SHP77 treated with DMSO at 0.1 percent for 48 hours (cell line): ENCODE measurements around the gene HNF4A.

Experiments used
- DNase-seq: peaks from one replicate; lab custom pipeline; 2025; lab: John Stamatoyannopoulos, UW

HNF4A gene

DNA sequence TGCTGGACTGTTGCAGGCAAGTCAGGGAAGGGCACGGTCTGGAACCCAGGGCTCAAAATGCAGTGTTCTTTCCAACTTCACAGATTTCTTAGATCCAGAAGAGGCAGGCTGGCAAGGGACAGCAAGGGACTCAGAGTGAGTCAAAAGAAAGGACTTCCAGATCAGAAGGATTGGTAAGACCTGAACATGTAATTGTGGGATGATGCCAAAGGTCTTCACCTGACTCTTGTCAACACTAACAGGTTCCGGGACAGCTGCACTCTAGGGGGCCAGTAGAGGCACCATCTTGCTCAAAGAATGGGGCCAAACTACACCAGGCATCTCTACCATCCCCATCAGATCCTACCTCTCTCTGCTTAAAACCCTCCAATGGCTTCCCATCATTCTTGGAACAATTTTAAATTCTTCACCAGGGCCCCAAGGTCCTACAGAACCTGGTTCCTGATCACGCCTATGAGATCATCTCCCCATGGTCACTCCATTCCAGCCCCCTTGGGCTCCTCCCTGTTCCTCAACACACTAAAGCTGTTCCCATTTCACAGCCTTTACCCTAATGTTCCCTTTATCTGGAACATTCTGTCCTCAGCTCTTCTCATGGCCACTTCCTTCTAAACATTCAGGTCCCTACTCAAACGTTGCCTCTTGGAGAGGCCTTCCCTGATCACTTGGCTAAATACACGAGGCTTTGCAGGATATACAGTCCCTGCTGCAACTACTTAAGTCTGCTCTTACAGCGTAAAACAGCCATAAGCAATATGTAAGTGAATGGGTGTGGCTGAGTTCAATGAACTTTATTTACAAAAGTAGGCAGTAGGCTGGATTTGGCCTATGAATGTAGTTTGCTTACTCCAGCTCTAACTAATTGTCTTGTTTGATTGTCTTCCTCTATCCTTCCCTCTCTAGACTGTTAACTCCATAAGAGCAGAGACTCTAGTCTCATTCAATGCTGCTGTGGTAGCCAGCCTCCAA, 90.5 kb downstream of the HNF4A start:
- DNase-seq, result no peak

DNA sequence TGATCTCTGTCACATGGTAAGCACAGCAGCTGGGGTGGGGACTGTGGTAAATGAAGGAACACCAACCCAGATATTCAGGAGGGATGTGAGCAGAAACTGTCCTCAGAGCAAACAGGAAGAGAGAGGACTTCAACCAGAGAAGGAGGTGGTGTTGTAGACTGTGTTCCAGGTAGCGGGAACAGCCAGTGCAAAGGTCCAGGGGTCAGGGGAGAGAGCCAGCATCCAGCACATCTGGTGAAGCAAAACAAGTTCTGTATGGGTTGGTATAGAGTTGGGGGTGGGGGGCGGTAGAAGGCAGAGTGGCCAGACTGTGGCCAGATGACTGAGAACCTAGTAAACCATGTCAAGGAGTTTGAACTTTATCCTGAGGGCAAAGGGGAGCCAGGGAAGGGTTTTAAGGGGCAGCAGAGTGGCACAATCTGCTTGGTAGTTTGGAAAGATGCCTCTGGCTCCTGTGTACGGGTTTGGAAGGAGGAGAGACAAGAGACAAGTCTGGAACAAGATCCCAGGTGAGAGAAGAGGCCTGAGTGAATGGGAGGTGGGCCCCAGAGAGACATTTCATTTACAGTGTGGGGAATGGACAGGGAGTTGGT, 92.4 kb downstream of the HNF4A start:
- no peak for DNase-seq

DNA sequence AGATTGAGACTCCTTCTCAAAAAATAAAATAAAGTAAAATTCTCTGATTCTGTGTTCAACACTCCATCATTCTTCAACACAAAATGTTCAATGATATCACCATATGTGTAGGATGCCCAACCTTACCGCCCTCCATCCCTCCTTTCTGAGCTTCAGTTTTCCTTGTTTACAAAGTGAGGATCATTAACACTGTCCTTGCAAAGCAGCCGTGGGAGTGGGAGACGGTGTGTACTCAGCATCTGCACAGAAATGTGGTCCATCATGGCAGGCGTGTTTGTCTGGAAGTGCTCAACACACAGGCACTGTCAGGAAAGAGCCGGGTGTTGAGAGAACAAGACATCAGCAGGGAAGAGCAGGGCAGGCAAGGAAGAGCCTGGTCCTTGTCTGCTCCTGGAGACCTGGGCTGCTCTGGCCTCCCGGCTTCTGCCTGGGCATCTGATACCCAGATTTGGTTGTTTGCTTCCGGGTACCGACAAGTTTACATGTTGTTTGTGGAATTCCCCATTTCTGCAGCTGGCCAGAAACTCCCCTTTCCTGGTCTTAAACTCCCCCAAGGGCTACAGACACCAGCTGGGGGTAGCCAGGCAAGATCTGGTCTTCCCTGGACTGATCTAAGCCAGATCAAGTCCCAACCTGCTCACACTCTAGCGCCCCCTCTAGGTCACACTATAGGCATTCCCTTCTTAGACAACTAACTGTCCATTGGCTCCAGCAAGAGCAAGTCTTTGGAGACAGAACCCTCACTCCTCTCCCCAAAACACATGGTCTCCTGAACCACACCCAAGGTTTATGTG, 93.5 kb downstream of the HNF4A start:
- no peak for DNase-seq

DNA sequence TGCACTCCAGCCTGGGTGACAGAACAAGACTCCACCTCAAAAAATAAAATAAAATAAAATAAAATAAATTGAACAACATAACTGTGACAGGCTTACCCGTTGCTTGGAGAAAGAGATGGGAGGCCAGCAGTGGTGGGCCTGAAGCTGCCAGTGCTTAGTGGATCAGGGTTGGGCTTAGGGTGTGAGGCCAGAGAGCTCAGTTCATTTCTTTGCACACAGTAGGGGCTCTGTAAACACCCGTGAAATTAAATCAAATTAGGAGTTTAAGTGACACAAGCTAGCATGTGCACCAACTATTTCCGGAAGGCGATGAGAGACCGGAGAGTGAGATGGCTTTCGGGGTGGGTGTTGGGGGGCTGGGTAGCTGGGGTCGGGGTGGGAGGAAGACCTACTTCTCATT, 94.4 kb downstream of the HNF4A start:
- DNase-seq, result no peak

DNA sequence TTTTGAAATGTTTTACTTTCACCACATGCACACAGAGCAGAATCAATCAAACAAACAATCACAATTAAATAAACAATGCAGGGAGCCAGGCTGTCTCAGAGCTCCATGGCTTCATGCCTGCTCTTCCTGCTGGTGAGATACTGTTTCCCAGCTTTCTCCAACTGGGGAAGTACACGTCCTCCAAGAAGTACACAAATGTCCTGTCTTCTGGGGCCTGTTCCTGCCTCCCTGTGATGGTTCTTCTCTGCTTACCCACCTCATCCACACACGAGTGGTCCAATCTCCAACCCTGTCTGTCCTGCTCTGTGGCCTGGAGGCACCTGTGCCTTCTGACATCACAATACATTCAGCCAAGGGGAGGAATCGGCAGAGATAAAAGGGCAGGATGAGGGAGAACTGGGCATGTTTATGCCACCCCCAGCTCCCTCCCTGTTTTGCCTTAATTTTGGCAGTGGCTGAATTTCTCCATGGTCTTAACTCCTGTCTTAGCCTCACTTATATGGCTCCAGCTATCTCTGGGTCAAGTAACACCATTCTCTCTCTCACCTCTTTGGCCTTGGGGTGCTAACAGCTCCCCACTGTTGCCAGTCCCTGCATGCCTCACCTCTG, 94.9 kb downstream of the HNF4A start:
- no peak for DNase-seq

DNA sequence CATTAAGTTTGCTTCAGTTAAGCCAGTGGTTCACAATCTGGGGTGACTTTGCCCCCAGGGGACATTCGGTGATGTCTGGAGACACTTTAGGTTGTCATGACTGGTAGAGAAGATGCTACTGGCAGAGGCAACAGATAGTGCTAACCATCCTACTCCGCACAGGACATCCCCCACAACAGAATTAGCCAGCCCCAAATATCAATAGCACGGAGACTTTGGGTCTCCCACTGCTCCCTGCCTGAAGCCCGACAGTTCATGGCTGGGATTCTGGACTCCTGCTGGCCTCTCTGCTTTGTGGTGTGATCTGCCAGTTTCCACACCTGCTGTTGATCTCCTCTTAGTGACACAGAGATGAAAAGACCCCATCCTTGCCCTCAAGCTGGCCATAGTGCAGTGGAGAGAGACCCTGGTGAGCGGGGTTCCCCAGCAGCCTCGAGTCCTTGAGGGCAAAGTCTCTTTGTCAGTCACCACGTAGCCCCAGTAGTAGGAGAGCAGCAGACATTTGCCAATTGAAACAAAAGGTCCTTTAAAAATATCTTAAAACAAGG, 95.5 kb downstream of the HNF4A start:
- no peak for DNase-seq

DNA sequence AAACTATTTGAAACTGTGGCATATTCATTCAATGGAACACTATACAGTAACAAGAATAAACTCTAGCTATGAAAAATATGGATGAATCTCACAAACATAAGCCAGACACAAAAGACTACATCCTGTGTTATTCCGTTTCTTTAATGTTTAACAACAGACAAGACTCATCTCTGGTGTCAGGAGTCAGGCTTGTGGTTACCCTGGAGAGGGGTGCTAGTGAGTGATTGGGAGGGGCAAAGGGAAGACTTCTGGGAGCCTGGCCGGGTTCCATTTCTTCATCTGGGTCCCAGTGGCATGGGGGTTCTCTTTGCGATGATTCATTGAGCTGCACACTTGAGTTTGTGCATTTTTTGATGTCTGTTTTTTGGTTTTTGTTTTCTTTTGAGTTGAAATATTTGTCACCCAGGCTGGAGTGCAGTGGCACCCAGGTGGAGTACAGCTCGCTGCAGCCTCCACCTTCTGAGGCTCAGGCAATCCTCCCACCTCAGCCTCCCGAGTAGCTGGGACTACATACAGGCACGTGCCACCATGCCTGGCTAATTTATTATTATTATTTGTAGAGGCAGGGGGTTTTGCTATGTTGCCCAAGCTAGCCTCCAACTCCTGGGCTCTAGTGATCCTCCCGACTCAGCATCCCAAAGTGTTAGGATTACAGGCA, 98.9 kb downstream of the HNF4A start:
- no peak for DNase-seq

DNA sequence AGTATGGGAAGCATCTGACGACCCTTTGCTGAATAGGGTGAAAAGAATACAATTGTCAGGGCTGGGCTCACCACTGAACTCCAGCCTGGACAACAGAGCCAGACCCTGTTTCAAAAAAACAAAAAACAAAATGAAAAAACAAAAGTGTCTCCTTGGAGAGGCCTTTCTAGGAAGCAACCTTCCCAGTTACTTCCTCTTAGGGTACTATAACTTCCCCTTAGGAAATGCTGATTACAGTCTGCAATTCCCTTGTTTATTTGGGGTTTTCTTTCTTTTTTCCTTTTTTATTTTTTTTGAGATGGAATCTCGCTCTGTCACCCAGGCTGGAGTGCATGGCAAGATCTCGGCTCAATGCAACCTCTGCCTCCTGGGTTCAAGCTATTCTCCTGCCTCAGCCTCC, 99.6 kb downstream of the HNF4A start:
- no peak for DNase-seq

DNA sequence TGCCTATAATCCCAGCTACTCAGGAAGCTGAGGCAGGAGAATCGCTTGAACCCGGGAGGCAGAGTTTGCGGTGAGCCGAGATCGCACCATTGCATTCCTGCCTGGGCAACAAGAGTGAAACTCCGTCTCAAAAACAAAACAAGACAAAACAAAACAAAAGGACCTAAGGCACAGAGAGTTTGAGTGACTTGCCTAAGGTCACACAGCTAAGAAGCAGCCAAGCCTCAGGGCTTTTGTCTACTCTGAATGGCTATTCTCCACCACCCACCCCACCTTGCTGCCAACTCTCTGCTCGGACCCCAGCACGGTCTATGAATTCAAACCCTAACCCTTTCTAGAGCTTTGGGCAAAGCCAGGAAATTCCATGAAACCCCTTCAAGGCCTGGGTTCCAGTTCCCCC, 101.1 kb downstream of the HNF4A start:
- DNase-seq, result no peak

DNA sequence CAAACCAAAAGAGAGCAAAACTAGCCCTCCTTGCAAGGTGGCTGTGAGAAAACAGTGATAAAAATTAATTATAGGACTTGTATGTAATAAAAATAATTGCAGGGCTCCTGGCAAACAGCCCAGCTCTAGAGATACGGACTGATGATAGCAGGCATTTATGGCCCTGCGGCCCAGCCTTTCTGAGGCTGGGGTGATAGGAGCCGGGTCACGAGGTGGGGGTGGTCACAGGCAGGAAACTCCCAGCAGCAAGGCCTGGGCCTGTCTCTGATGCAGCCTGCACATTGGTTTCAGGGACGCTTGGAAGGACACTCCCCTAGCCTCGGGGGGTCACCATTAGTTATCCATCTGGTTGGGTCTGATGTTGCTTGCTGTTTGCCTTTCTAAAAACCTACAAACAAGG, 101.5 kb downstream of the HNF4A start:
- no peak for DNase-seq

DNA sequence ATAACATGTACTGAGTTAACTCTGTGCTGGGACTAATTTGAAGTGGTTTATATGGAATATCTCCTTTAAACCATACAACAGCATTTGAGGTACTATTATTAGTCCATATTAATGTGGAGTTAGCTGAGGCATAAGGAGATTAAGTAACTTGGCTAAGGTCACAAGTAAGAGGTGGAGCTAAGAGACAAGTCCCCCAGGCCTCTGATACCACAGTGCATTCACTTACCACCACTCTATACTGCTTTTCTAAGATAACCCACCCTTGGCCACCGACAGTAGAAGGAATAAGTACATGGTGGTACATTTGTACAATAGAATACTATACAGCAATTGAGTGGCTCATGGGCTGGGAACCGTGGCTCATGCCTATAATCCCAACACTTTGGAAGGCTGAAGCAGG, 103.8 kb downstream of the HNF4A start:
- DNase-seq, result no peak

DNA sequence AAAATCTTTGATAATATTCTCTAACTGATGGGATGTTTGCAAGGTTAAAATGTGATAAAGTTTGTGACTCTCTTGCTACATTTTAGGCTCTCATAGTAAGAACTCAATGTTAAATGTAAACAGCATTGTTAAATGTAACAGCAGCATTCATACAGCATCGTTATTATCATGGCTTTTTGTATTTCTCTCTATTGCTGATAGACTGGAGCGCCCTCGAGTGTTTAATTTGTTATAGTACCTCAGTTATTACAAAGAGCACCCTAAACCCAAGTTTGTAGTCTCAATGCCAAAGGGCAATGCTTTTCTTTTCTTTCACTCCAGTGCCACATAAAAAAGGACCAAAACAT, 105.3 kb downstream of the HNF4A start:
- DNase-seq, result peak; percentile 12

DNA sequence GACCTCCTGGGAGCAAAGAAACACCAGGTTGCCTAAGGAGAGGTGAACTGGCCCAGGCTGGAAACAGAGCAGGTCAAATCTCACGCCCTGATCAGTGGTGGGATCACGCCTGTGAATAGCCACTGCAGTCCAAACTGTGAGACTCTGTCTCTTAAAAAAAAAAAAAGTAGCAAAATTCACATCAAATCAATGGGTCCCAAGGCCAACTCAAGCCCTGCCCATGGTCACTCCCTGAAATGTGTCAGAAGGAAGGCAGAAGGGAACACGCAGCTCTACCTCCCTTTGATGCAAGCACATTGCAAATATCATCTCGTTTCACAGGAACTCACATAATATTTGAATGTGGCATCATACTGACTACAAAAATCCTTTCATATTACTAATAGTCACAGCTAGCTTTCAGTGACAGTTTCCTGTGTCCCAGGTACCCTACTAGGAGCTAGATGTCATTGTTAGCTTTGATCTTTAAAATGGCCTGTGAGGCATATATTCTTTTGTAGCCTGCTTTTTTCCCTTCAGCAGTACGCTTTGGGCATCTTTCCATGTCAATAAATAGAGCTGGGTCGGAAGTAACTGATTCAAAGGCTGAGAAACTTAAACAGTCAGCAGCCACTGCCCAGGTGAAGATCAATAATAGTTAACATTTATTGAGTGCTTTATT, 105.8 kb downstream of the HNF4A start:
- no peak for DNase-seq

DNA sequence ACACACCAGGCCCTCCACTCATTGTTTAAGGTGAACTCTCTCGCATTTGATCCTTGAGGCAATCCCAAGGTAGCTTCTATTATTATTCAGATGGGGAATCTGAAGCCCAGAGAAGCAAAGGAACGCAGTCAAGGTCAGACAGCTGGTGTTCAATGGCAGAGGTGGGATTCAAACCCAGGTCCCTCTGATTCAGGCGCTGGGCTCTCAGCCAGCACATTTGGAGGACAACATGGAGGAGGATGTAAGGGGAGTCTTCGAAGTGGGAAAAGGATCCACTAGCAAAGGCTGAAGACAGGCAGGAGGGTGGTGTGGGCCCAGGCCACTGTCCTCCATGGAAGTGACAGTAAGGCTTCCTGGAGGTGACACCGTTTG, 106.3 kb downstream of the HNF4A start:
- DNase-seq, result no peak

DNA sequence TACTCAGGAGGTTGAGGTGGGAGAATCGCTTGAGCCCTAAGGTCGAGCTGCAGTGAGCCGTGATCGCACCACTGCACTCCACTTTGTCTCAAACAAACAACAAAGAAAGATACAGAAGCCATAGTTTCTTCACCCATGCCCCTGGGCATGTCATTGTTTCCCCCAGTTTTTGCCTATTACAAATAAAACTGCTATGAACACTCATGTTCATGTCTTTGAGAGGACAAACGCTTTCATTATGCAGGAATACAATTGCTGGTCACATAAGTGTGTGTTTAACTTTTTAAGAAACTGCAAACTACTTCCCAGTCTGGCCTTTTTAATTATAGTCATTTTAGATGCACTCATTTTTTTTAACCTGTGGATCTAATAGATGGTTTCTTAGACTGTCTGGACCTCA, 108.0 kb downstream of the HNF4A start:
- no peak for DNase-seq

DNA sequence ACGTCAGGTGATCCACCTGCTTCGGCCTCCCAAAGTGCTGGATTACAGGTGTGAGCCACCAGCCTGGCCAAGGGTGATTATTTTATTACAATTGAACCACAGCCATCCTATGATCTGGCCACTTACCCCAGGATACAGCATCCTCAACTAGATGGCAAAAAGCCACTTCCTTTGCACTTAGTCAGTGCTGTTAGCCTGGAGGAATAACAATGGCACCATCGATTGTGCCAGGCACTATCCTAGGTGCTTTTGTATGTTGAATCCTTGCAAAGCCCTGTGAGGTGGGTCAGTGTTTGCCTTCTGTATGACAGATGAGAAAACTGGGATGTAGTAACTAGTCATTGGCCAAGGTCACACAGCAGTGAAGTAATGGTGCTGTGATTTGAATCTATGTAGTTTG, 109.0 kb downstream of the HNF4A start:
- DNase-seq, result no peak

DNA sequence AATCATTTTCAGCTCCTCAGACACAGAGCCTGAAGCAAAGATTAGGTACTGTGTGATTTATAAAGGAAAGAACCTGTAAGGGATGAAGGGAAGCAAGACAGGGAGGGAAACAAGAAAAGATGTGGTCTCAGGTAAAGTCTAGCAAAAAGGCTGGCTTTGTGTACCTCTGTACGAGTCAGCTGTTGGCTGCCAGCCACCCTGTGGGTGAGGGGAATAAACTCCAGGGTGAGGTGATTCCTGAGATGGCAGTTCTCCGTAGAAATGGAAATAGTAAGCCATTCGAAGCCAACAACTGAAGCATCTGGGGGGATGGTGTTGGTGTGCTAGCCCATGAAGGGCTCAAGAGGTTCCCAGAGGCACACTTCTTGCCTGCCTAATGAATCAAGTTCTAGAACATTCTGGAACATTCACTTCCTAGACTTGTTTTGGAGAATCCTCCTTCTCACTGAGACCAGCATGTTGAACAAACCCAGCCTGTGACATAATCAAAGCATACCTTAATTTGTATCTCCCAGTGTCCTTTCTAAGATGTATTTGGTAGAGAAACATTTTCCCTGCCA, 109.6 kb downstream of the HNF4A start:
- no peak for DNase-seq

DNA sequence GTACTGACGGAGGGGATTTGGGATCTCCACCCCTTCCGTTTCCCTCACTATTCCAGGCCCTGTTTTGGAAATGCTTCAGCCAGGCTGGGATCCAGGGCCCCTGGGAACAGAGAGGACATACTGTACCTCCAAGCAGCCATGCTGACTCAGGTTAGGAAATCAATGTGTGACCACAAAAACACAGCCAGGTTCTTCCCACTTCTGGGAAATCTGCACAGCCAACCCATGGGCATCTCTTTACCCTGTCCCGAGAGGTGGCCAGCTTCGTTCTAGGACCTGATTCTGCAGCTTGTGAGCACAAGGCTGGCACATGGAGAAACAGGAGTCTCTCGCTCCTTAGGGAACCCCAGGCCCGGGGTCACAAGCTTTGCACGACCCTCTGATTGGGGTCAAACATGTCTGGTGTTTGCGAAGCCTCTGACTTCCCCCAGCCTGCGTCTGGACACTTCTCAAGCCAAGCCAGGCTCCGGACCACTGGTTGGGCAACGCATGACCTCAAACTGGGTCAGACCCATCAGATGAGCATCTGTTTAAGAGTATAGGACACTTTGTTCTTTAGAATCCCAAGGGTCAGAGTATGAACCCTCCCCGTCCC, 111.9 kb downstream of the HNF4A start:
- DNase-seq, result no peak

DNA sequence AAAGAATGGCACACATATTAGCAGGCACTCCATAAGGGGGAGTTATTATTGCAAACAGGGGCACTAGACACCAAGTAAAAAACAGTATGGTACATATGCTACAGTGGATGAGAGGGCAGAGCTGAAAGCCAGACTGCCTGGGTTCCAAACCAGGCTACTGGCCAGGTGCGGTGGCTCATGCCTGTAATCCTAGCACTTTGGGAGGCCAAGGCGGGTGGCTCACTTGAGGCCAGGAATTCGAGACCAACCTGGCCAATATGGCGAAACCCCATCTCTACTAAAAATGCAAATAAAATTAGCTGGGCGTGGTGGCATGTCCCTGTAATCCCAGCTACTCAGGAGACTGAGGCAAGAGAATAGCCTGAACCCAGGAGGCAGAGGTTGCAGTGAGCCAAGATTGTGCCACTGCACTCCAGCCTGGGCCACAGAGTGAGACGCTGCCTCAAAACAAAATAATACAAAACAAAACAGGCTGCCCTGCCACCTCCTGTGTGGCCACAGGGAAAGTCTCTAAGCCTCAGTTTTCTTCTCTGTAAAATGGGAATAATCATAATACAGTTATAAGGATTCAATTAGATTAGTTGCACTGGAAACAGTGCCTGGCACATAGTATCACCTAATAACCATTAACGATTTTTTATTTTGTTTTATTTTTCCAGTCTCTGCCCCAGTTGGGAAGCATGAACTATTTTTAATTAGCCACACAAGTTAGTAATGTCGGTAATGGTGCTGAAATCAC, 112.7 kb downstream of the HNF4A start:
- no peak for DNase-seq

DNA sequence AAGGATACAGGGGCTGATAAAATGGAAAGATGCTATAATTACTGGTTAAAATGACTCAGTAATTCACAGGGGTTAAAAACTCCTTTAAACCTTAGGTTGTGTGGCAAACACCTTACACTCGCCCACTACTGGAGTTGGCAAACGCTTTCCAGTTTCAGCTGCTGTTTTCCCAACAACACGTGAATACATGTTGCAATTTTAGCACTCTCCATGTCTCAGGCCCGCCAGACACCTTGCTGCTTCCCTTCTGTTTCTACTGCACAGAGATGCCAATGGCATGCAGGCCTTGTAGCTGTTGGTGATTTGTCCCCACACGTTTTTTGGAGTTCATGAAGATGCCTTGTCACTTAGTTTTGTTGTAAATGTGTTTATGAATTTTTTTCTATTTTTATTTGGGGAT, 114.8 kb downstream of the HNF4A start:
- no peak for DNase-seq
